ENCODE measurements around the gene RFPL1. TPM values are rescaled to one million over a fixed set of nuclear protein-coding genes. Genes with fewer than 3 reads are reported as not detected.
"Not testable (repeated sequence)": the region's sequence is repeated elsewhere in the genome, so short reads cannot be mapped to it uniquely, and the experiment has no call there.

Gene RFPL1
- total RNA-seq, result not detected in 2 replicates

GRCh38 chr22:29438283-29438682 lies at the start of gene RFPL1:
RFPL1 (plus strand) TSS chr22:29438583.
- H3K4me1 Mint-ChIP-seq; H3K4me3 Mint-ChIP-seq; intact Hi-C loops (cut with micrococcal nuclease); DNase-seq; H3K9me3 Mint-ChIP-seq; H3K36me3 Mint-ChIP-seq (ENCODE audit: low read depth); H3K27ac Mint-ChIP-seq: not testable (repeated sequence)
- peaks cover 26% of the 10 kb centered on the region for H3K27me3 Mint-ChIP-seq

DNA sequence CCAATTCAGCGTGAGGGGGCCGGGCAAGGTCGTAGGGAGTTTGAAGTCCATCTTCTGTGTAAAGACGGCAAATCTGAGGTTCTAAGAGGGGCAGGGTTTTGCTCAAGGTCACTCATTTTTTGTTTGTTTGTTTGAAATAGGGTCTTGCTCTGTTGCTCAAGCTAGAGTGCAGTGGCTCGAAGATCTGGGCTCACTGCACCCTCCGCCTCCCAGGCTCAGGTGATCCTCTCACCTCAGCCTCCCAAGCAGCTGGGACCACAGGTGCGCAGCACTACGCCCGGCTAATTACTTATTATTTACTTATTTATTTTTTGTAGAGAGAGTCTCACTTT lies 49.7 kb upstream of the RFPL1 start:
- intact Hi-C loops (cut with micrococcal nuclease), result loop anchor here (1.0 kb wide), 1 partner anchor 27 kb away; no protein-coding TSS in a partner anchor

DNA sequence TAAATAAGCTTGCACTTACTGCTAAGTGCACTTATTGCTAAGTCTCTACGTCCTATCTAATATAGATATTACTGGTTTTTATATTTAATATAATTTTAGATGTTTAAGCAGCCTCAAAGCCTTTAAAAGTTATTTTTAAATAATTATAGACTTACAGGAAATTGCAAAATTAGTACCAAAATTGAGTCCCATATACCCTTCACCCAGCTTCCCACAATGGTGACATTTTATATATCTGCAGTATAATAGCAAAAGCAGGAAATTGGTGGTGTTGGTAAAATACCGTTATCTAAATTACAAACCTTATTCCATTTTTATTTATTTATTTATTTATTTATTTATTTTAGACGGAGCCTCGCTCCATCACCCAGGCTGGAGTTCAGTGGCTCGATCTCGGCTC lies 48.1 kb upstream of the RFPL1 start:
- Mint-ChIP-seq H3K4me1 (peaks cover 32% of the 10 kb centered on the region), H3K4me3 (no peak overlapping the region), H3K27me3 (no peaks in the 10 kb centered on the region), H3K9me3 (no peaks in the 10 kb centered on the region), H3K27ac (no peak overlapping the region), H3K36me3 (ENCODE audit: low read depth) (peaks cover 5% of the 10 kb centered on the region)
- no peak for DNase-seq
- intact Hi-C loops (cut with micrococcal nuclease), result loop anchor here (10.0 kb wide), 1 partner anchor 85 kb away; no protein-coding TSS in a partner anchor

More for the DNA sequence above, 49.7 kb upstream of the RFPL1 start:
- peaks cover 13% of the 10 kb centered on the region for H3K36me3 Mint-ChIP-seq (ENCODE audit: low read depth)
- H3K27ac Mint-ChIP-seq, result peak overlapping the region; percentile 89
- H3K9me3 Mint-ChIP-seq, result no peaks in the 10 kb centered on the region
- no peaks in the 10 kb centered on the region for H3K27me3 Mint-ChIP-seq
- DNase-seq, result no peak
- peaks cover 29% of the 10 kb centered on the region for H3K4me1 Mint-ChIP-seq
- H3K4me3 Mint-ChIP-seq, result peak overlapping the region; percentile 92

DNA sequence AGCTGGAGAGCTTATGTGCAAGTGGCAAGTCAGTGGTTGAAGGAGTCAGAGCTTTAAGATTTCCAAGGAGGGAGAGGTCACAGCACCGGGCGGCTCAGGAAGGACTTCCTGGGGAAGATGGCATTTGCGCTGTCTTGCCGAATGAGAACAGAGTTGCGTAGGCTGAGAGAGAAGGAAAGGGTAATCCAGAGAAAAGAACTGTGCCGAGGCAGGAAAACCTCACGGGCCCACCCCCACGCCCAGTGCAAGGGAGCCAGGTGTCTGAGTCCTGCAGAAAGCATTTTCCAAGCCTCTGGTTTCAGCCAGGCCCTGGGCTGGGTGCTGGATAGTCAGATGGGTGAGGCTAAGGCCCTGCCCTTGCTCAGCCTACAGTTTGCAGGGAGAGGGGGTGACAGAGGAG lies 46.8 kb upstream of the RFPL1 start:
- Mint-ChIP-seq H3K4me3 (no peak overlapping the region), H3K27ac (no peak overlapping the region), H3K27me3 (no peaks in the 10 kb centered on the region), H3K36me3 (ENCODE audit: low read depth) (peaks cover 2% of the 10 kb centered on the region), H3K9me3 (no peaks in the 10 kb centered on the region), H3K4me1 (peaks cover 21% of the 10 kb centered on the region)
- DNase-seq, result no peak
- intact Hi-C loops (cut with micrococcal nuclease), result loop anchor here (10.0 kb wide), 1 partner anchor 83 kb away; no protein-coding TSS in a partner anchor

- Mint-ChIP-seq H3K9me3 (no peaks in the 10 kb centered on the region), H3K27me3 (no peaks in the 10 kb centered on the region), H3K36me3 (ENCODE audit: low read depth) (no peaks in the 10 kb centered on the region), H3K4me1 (peaks cover 12% of the 10 kb centered on the region), H3K4me3 (no peak overlapping the region), H3K27ac (peak overlapping the region; percentile 30)
- no peak for DNase-seq
- intact Hi-C loops (cut with micrococcal nuclease), result loop anchor here (10.0 kb wide), 1 partner anchor 82 kb away; no protein-coding TSS in a partner anchor
Observed at GRCh38 chr22:29393019-29393608, 45.3 kb upstream of the RFPL1 start.

DNA sequence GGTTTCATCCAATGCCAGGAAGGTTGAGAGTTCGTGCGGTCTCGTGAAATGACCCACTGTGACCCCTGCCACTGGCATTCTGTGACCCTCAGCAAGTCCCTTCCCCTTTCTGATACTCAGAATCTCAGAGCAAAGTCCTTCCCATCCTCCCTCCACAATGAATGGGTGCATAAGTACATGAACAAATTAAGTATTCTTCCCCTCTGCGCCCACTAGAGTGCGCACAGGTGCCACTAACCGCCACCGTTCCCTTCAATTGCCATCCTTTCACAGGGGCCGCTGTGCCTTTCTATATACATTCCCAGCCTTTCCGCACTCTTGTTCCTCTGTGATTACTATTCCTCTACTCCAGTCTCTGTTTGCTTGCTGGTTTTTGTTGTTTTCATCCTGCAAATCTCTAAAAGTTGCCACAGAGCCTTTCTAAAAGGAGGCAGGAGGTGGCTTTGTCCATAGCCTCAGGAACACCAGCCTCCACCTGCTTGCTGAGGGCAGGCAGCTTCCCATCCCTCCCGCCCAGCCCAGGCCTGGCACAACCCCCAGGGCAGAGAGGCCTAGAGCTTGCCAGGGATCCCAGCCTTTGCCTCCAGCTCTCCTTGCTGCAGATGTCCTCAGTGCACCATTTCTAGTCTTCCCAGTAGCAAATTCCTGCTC lies 43.3 kb upstream of the RFPL1 start:
- Mint-ChIP-seq H3K4me1 (peaks cover 8% of the 10 kb centered on the region), H3K4me3 (no peak overlapping the region), H3K27ac (no peak overlapping the region), H3K9me3 (no peaks in the 10 kb centered on the region), H3K27me3 (peaks cover 6% of the 10 kb centered on the region), H3K36me3 (ENCODE audit: low read depth) (no peaks in the 10 kb centered on the region)
- DNase-seq, result peak; percentile 90
- intact Hi-C loops (cut with micrococcal nuclease), result loop anchor here (10.0 kb wide), 1 partner anchor 80 kb away; no protein-coding TSS in a partner anchor

DNA sequence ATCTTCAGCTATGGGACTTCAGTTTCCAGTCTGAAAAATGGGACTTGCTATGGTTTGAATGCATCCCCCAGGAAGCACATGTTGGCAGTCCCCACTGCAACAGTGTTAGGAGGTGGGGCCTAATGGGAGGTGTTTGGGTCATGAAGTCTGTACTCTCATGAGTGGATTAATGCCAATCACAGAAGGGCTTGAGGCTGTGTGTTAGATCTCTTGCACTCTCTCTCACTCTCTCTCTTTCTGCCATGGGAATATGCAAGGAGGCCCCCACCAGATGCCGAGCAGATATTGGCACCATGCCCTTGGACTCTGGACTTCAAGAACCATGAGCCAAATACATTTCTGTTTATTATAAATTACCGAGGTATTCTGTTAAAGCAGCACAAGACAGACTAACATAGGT lies 42.3 kb upstream of the RFPL1 start:
- Mint-ChIP-seq H3K36me3 (ENCODE audit: low read depth) (no peaks in the 10 kb centered on the region), H3K27ac (no peak overlapping the region), H3K27me3 (peaks cover 14% of the 10 kb centered on the region), H3K9me3 (no peaks in the 10 kb centered on the region), H3K4me1 (peaks cover 8% of the 10 kb centered on the region), H3K4me3 (no peak overlapping the region)
- no peak for DNase-seq
- intact Hi-C loops (cut with micrococcal nuclease), result loop anchor here (10.0 kb wide), 1 partner anchor 79 kb away; no protein-coding TSS in a partner anchor

DNA sequence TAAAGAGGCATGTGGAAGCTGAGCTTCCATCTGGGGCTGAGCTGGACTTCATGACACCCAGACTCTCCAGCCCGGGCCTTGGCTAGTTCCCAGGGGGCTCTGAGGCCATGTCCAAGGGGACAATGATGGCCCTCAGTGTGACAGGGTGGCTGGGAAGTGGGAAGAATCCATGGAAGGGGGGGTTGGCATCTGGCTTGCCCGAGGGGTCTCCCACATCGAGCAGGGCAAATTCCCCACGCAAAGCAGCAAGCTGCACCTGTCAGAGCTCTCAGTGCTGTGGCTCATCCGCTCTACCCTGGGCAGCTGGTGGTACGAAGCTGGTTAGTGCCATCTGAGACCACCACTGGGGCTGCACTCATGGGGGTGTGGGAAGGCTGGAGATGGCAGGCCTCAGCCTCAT lies 40.6 kb upstream of the RFPL1 start:
- H3K27ac Mint-ChIP-seq, result no peak overlapping the region
- intact Hi-C loops (cut with micrococcal nuclease), result loop anchor here (10.0 kb wide), 1 partner anchor 77 kb away; no protein-coding TSS in a partner anchor
- peaks cover 8% of the 10 kb centered on the region for H3K4me1 Mint-ChIP-seq
- H3K27me3 Mint-ChIP-seq, result peaks cover 23% of the 10 kb centered on the region
- H3K36me3 Mint-ChIP-seq (ENCODE audit: low read depth), result no peaks in the 10 kb centered on the region
- DNase-seq, result no peak
- H3K4me3 Mint-ChIP-seq, result no peak overlapping the region
- H3K9me3 Mint-ChIP-seq, result no peaks in the 10 kb centered on the region

DNA sequence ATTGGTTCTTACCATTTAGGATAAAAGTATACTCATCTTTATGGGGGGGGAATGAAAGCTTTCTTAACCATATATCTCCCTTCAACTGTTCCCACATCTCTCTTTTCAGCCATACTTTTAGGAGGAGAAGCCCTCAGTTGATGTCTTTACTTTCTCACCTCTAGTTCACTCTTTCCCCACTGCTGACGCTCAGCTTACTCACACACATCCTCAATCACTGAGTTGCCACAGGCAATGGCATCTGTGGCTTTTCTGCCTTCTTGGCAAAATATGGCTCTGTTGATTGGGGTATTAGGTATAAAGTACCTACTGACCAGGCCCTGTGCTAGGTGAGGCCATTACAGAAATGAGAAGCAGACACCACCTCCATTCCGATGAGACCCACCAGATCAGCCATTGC lies 37.8 kb upstream of the RFPL1 start:
- Mint-ChIP-seq H3K27me3 (peaks cover 26% of the 10 kb centered on the region), H3K36me3 (ENCODE audit: low read depth) (no peaks in the 10 kb centered on the region), H3K4me1 (no peaks in the 10 kb centered on the region), H3K4me3 (no peak overlapping the region), H3K9me3 (no peaks in the 10 kb centered on the region), H3K27ac (no peak overlapping the region)
- intact Hi-C loops (cut with micrococcal nuclease), result no loop called here
- no peak for DNase-seq

DNA sequence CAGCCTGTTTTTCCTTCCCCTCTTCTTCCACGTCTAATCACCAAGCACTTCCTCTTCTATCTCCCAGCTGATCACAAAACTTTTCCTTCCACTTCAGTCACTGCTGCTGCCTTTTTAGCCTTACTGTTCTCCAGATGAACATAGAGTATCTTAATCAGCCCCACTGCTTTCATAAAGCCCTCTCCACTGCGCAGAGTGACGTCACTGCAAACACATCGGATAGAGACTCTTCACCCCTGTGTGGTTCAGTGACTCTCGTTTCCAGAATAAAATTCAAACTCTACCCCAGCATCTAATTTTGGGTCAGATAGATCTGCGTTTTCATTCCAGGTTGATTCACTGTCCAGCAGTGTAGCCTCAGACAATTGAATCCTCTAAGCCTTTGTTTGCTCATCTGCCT lies 36.8 kb upstream of the RFPL1 start:
- DNase-seq; intact Hi-C loops (cut with micrococcal nuclease); H3K36me3 Mint-ChIP-seq (ENCODE audit: low read depth); H3K4me3 Mint-ChIP-seq; H3K9me3 Mint-ChIP-seq; H3K4me1 Mint-ChIP-seq; H3K27ac Mint-ChIP-seq: not testable (repeated sequence)
- peaks cover 26% of the 10 kb centered on the region for H3K27me3 Mint-ChIP-seq

DNA sequence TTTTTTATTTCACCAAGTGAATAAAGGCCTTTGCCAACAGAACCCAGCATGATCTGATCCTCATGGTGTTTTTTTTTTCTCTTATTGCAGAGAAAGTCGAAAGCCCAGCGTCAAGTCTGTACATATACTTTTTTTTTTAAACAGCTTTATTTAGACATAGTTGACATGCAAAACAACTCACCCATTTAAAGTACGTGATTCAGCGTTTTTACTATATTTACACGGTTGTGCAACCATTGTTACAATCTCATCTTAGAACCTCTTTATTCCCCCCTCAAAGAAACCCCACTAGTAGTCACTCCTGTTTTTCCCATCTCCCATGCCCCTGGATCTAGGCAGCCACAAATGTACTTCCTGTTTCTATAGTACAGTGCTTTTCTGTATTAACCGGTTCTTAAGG lies 29.4 kb upstream of the RFPL1 start:
- H3K4me3 Mint-ChIP-seq, result no peak overlapping the region
- H3K4me1 Mint-ChIP-seq, result peaks cover 8% of the 10 kb centered on the region
- H3K27me3 Mint-ChIP-seq, result peaks cover 4% of the 10 kb centered on the region
- H3K27ac Mint-ChIP-seq, result no peak overlapping the region
- no peak for DNase-seq
- H3K9me3 Mint-ChIP-seq, result no peaks in the 10 kb centered on the region
- intact Hi-C loops (cut with micrococcal nuclease), result no loop called here
- no peaks in the 10 kb centered on the region for H3K36me3 Mint-ChIP-seq (ENCODE audit: low read depth)

DNA sequence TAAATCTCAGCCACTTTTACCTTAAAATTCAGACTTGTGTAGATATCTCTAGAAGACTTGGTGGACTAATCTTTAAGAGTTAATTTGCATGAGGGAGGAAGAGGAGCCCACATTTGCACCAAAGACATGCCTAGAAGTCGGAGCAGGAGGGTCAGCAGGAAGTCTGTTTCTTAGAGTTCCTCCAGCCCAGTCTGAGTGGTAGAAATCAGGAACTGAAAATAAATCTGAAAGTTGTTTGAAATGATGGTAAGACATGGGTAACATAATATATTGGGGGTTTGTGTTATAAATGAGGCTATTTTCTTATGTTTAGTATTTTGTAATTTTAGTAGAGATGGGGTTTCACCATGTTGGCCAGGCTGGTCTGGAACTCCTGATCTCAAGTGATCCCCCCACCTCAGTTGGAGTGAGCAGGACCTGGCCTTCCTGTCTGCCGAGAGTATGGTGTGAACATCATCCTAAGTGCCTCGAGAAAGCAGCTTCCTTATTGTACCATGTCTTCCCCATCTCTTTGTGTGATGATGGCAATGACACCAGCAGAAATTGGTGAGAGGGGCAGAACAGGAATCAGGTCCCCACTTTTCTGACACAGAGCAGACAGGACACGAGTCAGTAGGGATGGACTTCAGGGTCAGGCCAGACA lies 26.7 kb upstream of the RFPL1 start:
- intact Hi-C loops (cut with micrococcal nuclease); H3K9me3 Mint-ChIP-seq; H3K27ac Mint-ChIP-seq; H3K4me3 Mint-ChIP-seq; H3K36me3 Mint-ChIP-seq (ENCODE audit: low read depth); H3K27me3 Mint-ChIP-seq; DNase-seq: not testable (repeated sequence)
- peaks cover 25% of the 10 kb centered on the region for H3K4me1 Mint-ChIP-seq

DNA sequence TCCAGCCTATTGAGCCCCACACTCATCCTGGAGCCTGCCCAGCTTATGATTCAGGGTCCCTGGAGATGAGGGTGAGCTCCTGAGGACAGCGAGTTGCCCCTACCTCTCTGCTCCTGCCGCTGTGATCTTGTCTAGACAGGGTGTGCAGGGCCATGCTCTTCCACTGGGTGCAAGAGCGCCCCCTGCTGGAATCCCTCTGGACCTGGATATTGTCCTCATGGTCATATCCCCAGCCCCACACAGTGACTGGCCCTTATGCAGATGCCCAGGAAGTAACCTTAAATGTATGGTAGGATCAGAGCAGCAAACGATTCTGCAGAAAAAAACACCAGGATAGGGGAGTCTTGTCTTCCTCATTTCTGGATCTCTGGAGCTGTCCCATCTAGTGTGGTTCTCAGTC lies 25.6 kb upstream of the RFPL1 start:
- H3K4me3 Mint-ChIP-seq; H3K27me3 Mint-ChIP-seq; intact Hi-C loops (cut with micrococcal nuclease); H3K27ac Mint-ChIP-seq; H3K36me3 Mint-ChIP-seq (ENCODE audit: low read depth); H3K9me3 Mint-ChIP-seq: not testable (repeated sequence)
- DNase-seq, result peak; percentile 73
- peaks cover 25% of the 10 kb centered on the region for H3K4me1 Mint-ChIP-seq

GRCh38 chr22:29414951-29415591 lies 23.3 kb upstream of the RFPL1 start:
- peak; percentile 92 for DNase-seq
- not testable (repeated sequence) for H3K36me3 Mint-ChIP-seq (ENCODE audit: low read depth); H3K27me3 Mint-ChIP-seq; H3K9me3 Mint-ChIP-seq
- intact Hi-C loops (cut with micrococcal nuclease), result loop anchor here (1.0 kb wide), 1 partner anchor 27 kb away; the partner anchor contains the start of gene AP1B1
- peak overlapping the region; percentile 86 for H3K4me3 Mint-ChIP-seq
- peaks cover 23% of the 10 kb centered on the region for H3K4me1 Mint-ChIP-seq
- peak overlapping the region; percentile 98 for H3K27ac Mint-ChIP-seq

All from activated CD4-positive, alpha-beta T cell treated with anti-CD3 and anti-CD28 coated beads, Interleukin-2, amount 10 ng/mL, durations not matched to agents 24 days and 14 days (primary cell).